IMR-90 (cell line): ENCODE results near the gene RNU6-7.

Experiments
- CTCF ChIP-seq: conservative IDR thresholded peaks from 2 replicates; pipeline ENCODE4 v1.5.1; 2012; ENCODE audit warnings: mild to moderate bottlenecking, low read depth, low read length, improper control_type of control experiment
- MAZ ChIP-seq: IDR thresholded peaks from 2 replicates; pipeline ENCODE4 v1.6.1; 2012; ENCODE audit warnings: low read depth, mild to moderate bottlenecking, low read length, improper control_type of control experiment, moderate library complexity, borderline replicate concordance

- TF ChIP-seq MAZ (no peak), CTCF (no peak)
Observed at GRCh38 chr14:32211068-32211404, 9.2 kb downstream of the RNU6-7 start.
